ENCODE measurements around the gene HDAC4.

DNA sequence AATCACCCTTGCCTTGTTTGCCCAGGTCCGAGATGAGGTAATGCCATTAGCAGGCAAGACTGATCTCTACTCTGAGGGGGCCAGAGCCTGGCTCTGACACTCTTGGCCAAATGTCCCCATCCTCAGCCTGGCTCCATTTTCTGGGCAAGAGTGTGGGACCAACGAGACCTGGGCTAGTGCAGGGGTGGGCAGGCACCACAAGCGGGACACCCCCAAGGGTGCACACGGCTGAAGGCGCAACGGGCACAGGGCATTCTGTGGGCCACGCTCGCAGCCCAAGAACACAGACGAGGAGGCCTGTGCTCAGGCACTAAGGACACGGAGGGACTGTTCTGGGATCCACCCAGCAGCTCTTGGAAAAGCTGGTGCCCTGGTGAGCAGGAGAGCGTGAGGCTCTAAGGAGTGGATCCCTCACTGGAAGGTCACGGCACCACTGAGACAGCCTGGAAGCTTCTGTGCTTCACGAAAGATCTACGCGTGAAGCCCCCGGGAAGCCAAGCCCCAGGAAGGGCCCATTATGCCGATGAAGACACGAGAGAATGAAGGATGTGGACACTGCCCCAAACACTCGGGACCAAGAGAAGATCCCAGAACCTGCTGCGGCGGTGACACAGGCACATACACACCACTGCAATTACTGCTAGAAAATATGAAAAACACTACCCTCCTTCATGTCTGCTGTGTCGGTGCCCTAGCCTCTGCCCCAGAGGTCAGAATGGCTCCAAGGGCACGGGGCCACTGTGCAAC lies 138.2 kb downstream of the HDAC4 start:
- TF ChIP-seq, protein P1, sequence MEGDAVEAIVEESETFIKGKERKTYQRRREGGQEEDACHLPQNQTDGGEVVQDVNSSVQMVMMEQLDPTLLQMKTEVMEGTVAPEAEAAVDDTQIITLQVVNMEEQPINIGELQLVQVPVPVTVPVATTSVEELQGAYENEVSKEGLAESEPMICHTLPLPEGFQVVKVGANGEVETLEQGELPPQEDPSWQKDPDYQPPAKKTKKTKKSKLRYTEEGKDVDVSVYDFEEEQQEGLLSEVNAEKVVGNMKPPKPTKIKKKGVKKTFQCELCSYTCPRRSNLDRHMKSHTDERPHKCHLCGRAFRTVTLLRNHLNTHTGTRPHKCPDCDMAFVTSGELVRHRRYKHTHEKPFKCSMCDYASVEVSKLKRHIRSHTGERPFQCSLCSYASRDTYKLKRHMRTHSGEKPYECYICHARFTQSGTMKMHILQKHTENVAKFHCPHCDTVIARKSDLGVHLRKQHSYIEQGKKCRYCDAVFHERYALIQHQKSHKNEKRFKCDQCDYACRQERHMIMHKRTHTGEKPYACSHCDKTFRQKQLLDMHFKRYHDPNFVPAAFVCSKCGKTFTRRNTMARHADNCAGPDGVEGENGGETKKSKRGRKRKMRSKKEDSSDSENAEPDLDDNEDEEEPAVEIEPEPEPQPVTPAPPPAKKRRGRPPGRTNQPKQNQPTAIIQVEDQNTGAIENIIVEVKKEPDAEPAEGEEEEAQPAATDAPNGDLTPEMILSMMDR (IDR thresholded peaks at IDR 0.05), result no peak
- no peak for TF ChIP-seq POLR2A (IDR thresholded peaks at IDR 0.05)
